Activated naive CD8-positive, alpha-beta T cell treated with anti-CD3 and anti-CD28 coated beads, Interleukin-2, amount 10 ng/mL, durations not matched to agents 7 days and 5 days (primary cell): ENCODE results near the gene CCDC50. TPM values are rescaled to one million over a fixed set of nuclear protein-coding genes. Genes with fewer than 3 reads are reported as not detected.

Source experiments
- ATAC-seq: fragments of 150-1000 bp; cut with Tn5 transposase; one replicate; pipeline ENCODE4 v1.10.0; 2021; ENCODE audit warnings: low read depth, moderate library complexity
- POLR2A ChIA-PET: fragments of 350-600 bp; sonication (Branson Sonifier 250); formaldehyde crosslinking; loops from one replicate; lab custom pipeline; 2021; ENCODE audit warnings: antibody characterized with exemption; lab: Charles Lee
- DNase-seq: peaks from one replicate; pipeline ENCODE4 v3.0.0; 2021
- H3K27ac Mint-ChIP-seq: one replicate; pipeline ENCODE4 v1.8.0; 2022; ENCODE audit warnings: mild to moderate bottlenecking, mixed read lengths
- H3K27me3 Mint-ChIP-seq: one replicate; pipeline ENCODE4 v1.8.0; 2022; ENCODE audit warnings: mild to moderate bottlenecking, moderate library complexity, mixed read lengths
- H3K36me3 Mint-ChIP-seq: one replicate; pipeline ENCODE4 v1.8.0; 2021; ENCODE audit warnings: mild to moderate bottlenecking, mixed read lengths
- H3K4me1 Mint-ChIP-seq: one replicate; pipeline ENCODE4 v1.8.0; 2021; ENCODE audit warnings: mixed read lengths
- H3K4me3 Mint-ChIP-seq: one replicate; pipeline ENCODE4 v1.8.0; 2022; ENCODE audit warnings: mild to moderate bottlenecking, moderate library complexity, mixed read lengths
- H3K9me3 Mint-ChIP-seq: one replicate; pipeline ENCODE4 v1.8.0; 2021; ENCODE audit warnings: mixed read lengths
- total RNA-seq, 2 experiments: library from RNA; stranded (reverse); gene quantifications; one replicate each; pipeline ENCODE4 v1.2.3, GENCODE V29; 2021

The CCDC50 gene
- total RNA-seq, 2 experiments from 2014 or later = 4.9 to 5.1 TPM

- DNase-seq (no peak), ATAC-seq (no peak)
- Mint-ChIP-seq H3K27me3 (no peaks in the 10 kb centered on the region), H3K9me3 (peaks cover 6% of the 10 kb centered on the region), H3K4me1 (no peaks in the 10 kb centered on the region), H3K36me3 (no peaks in the 10 kb centered on the region), H3K4me3 (no peak overlapping the region), H3K27ac (no peak overlapping the region)
- POLR2A ChIA-PET = no interaction called here
Observed at GRCh38 chr3:191414286-191414685, 85.1 kb downstream of the CCDC50 start.

GRCh38 chr3:191414732-191415131, 85.5 kb downstream of the CCDC50 start:
- POLR2A ChIA-PET = no interaction called here
- ATAC-seq (no peak), DNase-seq (no peak)
- Mint-ChIP-seq H3K27me3 (no peaks in the 10 kb centered on the region), H3K36me3 (no peaks in the 10 kb centered on the region), H3K27ac (no peak overlapping the region), H3K9me3 (peaks cover 5% of the 10 kb centered on the region), H3K4me1 (no peaks in the 10 kb centered on the region), H3K4me3 (no peak overlapping the region)

GRCh38 chr3:191415566-191415965, 86.4 kb downstream of the CCDC50 start:
- peaks cover 2% of the 10 kb centered on the region for H3K9me3 Mint-ChIP-seq
- DNase-seq = no peak
- H3K36me3 Mint-ChIP-seq = no peaks in the 10 kb centered on the region
- H3K4me1 Mint-ChIP-seq = no peaks in the 10 kb centered on the region
- no peak overlapping the region for H3K27ac Mint-ChIP-seq
- no peak for ATAC-seq
- H3K4me3 Mint-ChIP-seq = no peak overlapping the region
- POLR2A ChIA-PET = no interaction called here
- H3K27me3 Mint-ChIP-seq = no peaks in the 10 kb centered on the region

- POLR2A ChIA-PET = no interaction called here
- Mint-ChIP-seq H3K27ac (no peak overlapping the region), H3K36me3 (no peaks in the 10 kb centered on the region), H3K4me1 (no peaks in the 10 kb centered on the region), H3K27me3 (no peaks in the 10 kb centered on the region), H3K4me3 (no peak overlapping the region), H3K9me3 (no peaks in the 10 kb centered on the region)
- ATAC-seq (no peak), DNase-seq (no peak)
Observed at GRCh38 chr3:191417457-191417729, 88.2 kb downstream of the CCDC50 start.

GRCh38 chr3:191420771-191421170, 91.6 kb downstream of the CCDC50 start:
- DNase-seq (no peak), ATAC-seq (no peak)
- H3K27ac Mint-ChIP-seq = no peak overlapping the region
- no peaks in the 10 kb centered on the region for H3K9me3 Mint-ChIP-seq
- H3K4me3 Mint-ChIP-seq = no peak overlapping the region
- H3K27me3 Mint-ChIP-seq = no peaks in the 10 kb centered on the region
- H3K36me3 Mint-ChIP-seq = no peaks in the 10 kb centered on the region
- POLR2A ChIA-PET = no interaction called here
- no peaks in the 10 kb centered on the region for H3K4me1 Mint-ChIP-seq

GRCh38 chr3:191424881-191425280, 95.7 kb downstream of the CCDC50 start:
- H3K27me3 Mint-ChIP-seq = no peaks in the 10 kb centered on the region
- H3K9me3 Mint-ChIP-seq = no peaks in the 10 kb centered on the region
- no peak overlapping the region for H3K4me3 Mint-ChIP-seq
- no peaks in the 10 kb centered on the region for H3K36me3 Mint-ChIP-seq
- H3K4me1 Mint-ChIP-seq = no peaks in the 10 kb centered on the region
- POLR2A ChIA-PET = no interaction called here
- no peak for DNase-seq
- no peak for ATAC-seq
- no peak overlapping the region for H3K27ac Mint-ChIP-seq

GRCh38 chr3:191425322-191425734, 96.1 kb downstream of the CCDC50 start:
- POLR2A ChIA-PET = no interaction called here
- H3K27ac Mint-ChIP-seq = no peak overlapping the region
- ATAC-seq (no peak), DNase-seq (no peak)
- no peak overlapping the region for H3K4me3 Mint-ChIP-seq
- H3K4me1 Mint-ChIP-seq = no peaks in the 10 kb centered on the region
- no peaks in the 10 kb centered on the region for H3K9me3 Mint-ChIP-seq
- no peaks in the 10 kb centered on the region for H3K36me3 Mint-ChIP-seq
- H3K27me3 Mint-ChIP-seq = no peaks in the 10 kb centered on the region

GRCh38 chr3:191426311-191426710, 97.1 kb downstream of the CCDC50 start:
- H3K36me3 Mint-ChIP-seq = no peaks in the 10 kb centered on the region
- H3K27me3 Mint-ChIP-seq = no peaks in the 10 kb centered on the region
- POLR2A ChIA-PET = no interaction called here
- no peak overlapping the region for H3K4me3 Mint-ChIP-seq
- no peak for ATAC-seq
- H3K9me3 Mint-ChIP-seq = no peaks in the 10 kb centered on the region
- no peak overlapping the region for H3K27ac Mint-ChIP-seq
- no peak for DNase-seq
- H3K4me1 Mint-ChIP-seq = no peaks in the 10 kb centered on the region

GRCh38 chr3:191428177-191428576, 99.0 kb downstream of the CCDC50 start:
- POLR2A ChIA-PET = no interaction called here
- Mint-ChIP-seq H3K4me1 (no peaks in the 10 kb centered on the region), H3K4me3 (no peak overlapping the region), H3K36me3 (no peaks in the 10 kb centered on the region), H3K27me3 (no peaks in the 10 kb centered on the region), H3K27ac (no peak overlapping the region), H3K9me3 (no peaks in the 10 kb centered on the region)
- no peak for ATAC-seq
- DNase-seq = no peak

- ATAC-seq (no peak), DNase-seq (no peak)
- no peaks in the 10 kb centered on the region for H3K4me1 Mint-ChIP-seq
- POLR2A ChIA-PET = no interaction called here
- no peaks in the 10 kb centered on the region for H3K27me3 Mint-ChIP-seq
- no peak overlapping the region for H3K27ac Mint-ChIP-seq
- H3K9me3 Mint-ChIP-seq = no peaks in the 10 kb centered on the region
- no peak overlapping the region for H3K4me3 Mint-ChIP-seq
- no peaks in the 10 kb centered on the region for H3K36me3 Mint-ChIP-seq
Observed at GRCh38 chr3:191430103-191430502, 100.9 kb downstream of the CCDC50 start.

- H3K27ac Mint-ChIP-seq = no peak overlapping the region
- no peaks in the 10 kb centered on the region for H3K4me1 Mint-ChIP-seq
Observed at GRCh38 chr3:191431160-191431822, 102.1 kb downstream of the CCDC50 start.

GRCh38 chr3:191432162-191432561, 103.0 kb downstream of the CCDC50 start:
- ATAC-seq = no peak
- Mint-ChIP-seq H3K4me3 (no peak overlapping the region), H3K4me1 (no peaks in the 10 kb centered on the region), H3K27ac (no peak overlapping the region), H3K9me3 (no peaks in the 10 kb centered on the region), H3K36me3 (no peaks in the 10 kb centered on the region), H3K27me3 (no peaks in the 10 kb centered on the region)
- POLR2A ChIA-PET = no interaction called here
- no peak for DNase-seq

More at GRCh38 chr3:191431160-191431822, 102.1 kb downstream of the CCDC50 start:
- Mint-ChIP-seq H3K4me3 (no peak overlapping the region), H3K9me3 (no peaks in the 10 kb centered on the region), H3K27me3 (no peaks in the 10 kb centered on the region), H3K36me3 (no peaks in the 10 kb centered on the region)
- POLR2A ChIA-PET = no interaction called here
- no peak for DNase-seq
- no peak for ATAC-seq

- H3K9me3 Mint-ChIP-seq = no peaks in the 10 kb centered on the region
- H3K4me3 Mint-ChIP-seq = no peak overlapping the region
- no peaks in the 10 kb centered on the region for H3K36me3 Mint-ChIP-seq
- H3K27me3 Mint-ChIP-seq = no peaks in the 10 kb centered on the region
- DNase-seq (no peak), ATAC-seq (no peak)
- no peak overlapping the region for H3K27ac Mint-ChIP-seq
- no peaks in the 10 kb centered on the region for H3K4me1 Mint-ChIP-seq
- POLR2A ChIA-PET = no interaction called here
Observed at GRCh38 chr3:191434024-191434423, 104.8 kb downstream of the CCDC50 start.

GRCh38 chr3:191435981-191436380, 106.8 kb downstream of the CCDC50 start:
- DNase-seq (no peak), ATAC-seq (no peak)
- Mint-ChIP-seq H3K27me3 (no peaks in the 10 kb centered on the region), H3K4me1 (no peaks in the 10 kb centered on the region), H3K4me3 (no peak overlapping the region), H3K9me3 (no peaks in the 10 kb centered on the region), H3K27ac (no peak overlapping the region), H3K36me3 (no peaks in the 10 kb centered on the region)
- POLR2A ChIA-PET = no interaction called here
